GM18873 (cell line): ENCODE data around the gene BTG3.

ENCODE experiments used
- ATAC-seq: cut with Tn5 transposase; IDR thresholded peaks from one replicate; pipeline ENCODE4 v1.9.1; 2021; ENCODE audit warnings: mild to moderate bottlenecking, moderate library complexity, moderate number of reproducible peaks; ENCODE audit not compliant: unreplicated experiment, low FRiP score

Gene BTG3

DNA sequence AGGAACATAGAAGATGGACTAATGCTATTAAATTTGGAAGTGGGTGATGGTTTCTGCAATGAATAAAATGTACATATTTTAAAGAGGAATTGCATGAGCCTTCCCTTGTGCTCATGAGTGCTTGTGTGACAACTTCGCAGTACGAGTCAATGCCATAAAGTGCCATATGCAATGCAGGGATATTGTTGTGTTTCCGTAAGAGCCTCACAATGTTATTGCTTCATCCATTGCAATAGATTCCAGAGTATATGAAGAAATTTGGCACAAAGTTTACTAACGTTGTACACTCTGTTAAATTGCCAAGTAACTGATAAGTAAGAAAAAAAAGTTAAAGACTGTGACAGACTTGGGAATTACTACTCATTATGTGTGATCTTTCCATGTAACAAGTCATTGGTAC lies 22.3 kb downstream of the BTG3 start:
- ATAC-seq = no peak

DNA sequence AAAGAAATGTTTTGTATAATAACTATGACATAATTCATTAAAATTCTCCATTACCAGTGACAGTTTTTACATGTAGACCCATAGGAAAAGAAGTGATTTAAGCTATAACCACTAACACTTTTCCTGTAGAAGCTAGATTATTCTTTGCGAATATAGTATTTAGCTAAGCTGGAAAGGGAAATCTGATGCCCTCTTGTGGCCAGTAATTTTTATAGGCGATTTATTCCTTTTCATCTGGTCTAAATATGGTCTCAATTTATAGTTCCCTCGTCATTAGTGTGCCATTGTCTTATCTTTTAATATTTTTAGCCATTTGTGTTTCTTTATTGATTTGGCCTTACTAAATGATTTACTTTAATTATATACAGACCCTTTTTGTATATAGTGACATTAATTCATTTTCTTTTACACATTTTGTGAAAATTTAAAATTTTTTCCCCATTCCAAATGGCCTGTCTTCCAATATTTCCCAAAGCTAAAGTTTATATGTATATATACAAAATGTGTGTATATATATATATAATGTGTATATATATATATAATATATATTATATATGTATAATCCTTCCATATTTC lies 26.7 kb downstream of the BTG3 start:
- ATAC-seq = no peak

DNA sequence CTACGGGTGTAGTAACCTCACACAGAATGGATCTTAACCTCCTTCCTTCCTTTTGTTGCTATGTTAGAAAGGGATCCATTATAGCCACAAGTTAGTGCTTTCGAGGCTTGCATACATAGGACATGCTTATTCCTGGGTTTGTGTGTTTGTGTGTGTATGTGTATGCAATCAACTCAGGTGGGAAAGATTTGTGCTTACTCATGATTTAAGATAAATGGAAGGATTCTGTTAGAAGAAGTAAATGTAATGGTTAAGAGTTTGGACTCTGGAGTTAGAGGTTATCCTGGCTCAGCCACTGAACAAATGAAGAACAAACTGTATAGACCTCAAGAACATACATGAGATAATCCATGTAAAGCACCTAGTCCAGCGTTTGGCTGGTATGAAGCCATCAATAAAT lies 28.8 kb downstream of the BTG3 start:
- no peak for ATAC-seq

DNA sequence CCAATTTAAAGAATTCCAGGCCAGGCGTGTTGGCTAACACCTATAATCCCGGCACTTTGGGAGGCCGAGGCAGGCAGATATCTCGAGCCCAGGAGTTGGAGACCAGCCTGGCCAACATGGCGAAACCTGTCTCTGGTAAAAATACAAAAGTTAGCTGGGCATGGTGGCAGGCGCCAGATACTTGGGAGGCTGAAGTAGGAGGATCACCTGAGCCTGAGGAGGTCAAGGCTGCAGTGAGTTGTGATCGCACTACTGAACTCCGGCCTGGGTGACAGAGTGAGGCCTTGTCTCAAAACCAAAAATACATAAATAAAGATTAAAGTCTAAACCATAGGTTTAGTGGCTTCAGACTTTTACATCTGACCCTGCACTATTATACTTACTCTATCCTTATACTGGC lies 32.4 kb downstream of the BTG3 start:
- ATAC-seq = no peak

DNA sequence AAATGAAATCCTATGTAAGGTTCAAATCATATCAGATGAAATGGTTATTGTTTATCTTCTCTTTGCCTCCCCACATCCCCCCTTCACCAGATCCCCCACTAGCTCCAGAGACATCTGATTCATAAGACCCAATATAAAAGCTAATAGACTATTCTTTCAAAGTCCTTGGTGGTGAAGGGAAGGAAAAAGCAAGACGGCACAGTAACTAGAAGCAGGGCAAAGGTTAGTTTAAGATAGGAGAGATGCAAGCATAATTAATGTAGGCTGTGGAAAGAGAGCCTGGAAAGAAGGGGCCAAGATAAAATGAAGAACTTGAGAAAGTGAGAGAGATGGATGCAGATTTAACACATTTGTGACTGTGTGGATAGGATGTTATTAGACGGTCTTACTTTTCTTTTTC lies 33.8 kb downstream of the BTG3 start:
- no peak for ATAC-seq

DNA sequence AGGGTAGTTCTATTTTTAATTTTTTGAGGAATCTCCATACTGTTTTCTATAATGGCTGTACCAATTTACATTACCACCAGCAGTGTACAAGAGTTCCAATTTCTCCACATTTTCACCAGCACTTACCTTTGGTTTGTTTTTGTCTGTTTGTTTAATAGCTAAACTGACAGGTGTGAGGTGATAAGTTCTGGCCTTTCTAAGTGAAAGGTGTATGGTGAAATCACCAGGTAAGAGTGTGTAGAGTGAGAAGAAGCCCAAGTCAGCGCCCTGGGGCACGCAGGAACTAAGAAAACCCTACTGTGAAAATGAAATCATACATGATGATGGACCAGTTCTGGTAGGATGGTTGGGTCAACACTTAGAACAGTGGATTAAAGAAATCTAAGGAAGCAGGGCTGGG lies 34.5 kb downstream of the BTG3 start:
- no peak for ATAC-seq

DNA sequence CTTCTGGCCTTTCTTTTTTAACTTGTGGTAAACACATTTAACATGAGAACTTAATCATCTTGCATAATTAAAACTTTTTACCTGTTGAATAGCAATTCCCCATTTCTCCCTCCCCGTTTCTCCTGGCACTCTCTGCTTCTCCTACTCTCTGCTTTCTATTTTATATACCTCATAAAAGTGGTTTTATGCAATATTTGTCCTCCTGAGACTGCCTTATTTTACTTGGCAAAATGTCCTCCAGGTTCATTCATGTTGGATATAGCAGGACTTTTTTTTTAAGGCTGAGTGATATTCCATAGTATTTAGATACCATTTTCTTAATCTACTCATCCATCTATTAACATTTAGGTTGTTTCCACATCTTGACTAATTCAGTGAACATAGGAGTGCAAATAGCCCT lies 35.0 kb downstream of the BTG3 start:
- ATAC-seq = no peak

DNA sequence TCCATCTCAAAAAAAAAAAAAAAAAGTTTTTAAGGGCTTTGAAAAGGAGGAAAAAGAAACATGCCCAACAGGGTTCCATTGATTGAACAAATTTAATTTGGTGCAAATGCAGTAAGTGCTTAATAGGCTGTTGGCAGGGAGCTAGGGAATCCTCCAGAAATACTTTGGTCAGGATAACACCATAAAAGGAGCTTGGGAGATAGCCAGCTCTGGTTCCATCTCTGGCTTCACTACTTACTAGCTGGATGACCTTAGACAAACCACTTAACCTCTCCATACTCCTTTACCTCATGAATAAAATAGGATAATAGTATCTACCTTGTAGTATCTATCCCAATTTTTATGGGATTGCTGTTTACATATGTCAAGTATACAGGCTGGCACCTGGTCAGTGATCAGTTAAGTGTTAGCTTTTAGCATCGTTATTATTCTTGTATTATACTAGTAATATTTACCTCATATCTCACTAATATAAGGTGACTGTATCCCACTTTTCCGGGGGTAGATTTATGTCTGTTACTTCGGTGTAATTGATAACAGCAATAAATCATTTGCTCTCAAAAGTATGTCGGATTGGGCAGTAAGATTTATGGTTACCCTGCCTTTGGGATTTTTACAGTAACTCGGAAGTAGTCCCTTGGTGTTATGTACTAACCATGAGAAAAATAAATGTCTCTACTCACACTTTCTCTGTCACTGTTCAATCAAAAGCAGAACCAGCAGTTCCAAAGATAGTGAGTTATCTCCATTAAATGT lies 36.4 kb downstream of the BTG3 start:
- ATAC-seq = no peak

DNA sequence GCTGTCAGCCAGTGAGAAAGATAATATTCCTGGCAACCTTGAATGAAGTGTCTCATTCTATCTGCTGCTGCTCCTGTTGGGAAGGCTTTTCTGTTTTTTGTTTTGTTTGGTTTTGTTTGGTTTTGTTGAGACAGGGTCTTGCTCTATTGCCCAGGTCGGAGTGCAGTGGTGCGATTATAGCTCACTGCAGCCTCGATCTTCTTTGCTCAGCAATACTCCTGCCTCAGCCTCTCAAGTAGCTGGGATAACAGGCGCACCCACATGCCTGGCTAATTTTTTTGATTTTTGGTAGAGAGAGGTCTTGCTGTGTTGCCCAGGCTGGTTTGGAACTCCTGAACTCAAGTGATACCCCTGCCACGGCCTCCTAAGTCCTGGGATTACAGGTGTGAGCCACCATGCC lies 37.6 kb downstream of the BTG3 start:
- ATAC-seq = no peak

DNA sequence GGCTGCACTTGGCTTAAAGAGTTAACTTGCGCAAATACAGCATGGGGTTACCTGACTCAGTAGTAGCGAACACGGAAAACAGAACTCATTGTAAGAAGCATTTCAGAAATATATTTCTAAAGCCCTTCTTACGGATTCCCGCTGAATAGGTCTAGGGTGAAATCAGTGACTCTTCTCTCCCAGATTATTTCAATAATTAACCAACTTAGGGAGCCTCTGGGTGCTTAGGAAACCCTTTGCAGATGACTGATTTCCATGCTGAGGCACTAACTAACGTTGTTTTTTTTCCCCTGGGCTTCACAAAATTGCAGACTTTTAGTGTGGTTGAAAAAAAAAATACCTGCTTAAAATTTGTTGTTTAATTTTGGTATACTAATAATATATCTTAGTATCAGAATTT lies 40.3 kb downstream of the BTG3 start:
- ATAC-seq = no peak

DNA sequence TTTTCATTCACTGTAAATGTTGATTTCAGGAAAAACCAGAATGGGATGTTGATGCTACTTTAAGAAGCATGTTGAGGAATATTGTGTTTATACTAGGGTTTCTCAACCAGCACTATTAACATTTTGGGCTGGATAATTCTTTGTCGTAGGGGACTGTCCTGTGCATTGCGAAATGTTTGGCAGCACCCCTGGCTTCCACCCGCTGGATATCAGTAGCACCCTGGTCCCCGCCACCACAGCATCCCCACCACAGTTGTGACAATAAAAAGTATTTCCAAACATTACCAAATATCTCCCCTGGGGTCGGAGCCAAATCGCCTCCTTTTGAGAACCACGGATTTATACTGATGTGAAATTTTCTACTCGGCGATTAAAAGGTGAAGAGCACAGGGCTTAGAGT lies 41.9 kb downstream of the BTG3 start:
- no peak for ATAC-seq

DNA sequence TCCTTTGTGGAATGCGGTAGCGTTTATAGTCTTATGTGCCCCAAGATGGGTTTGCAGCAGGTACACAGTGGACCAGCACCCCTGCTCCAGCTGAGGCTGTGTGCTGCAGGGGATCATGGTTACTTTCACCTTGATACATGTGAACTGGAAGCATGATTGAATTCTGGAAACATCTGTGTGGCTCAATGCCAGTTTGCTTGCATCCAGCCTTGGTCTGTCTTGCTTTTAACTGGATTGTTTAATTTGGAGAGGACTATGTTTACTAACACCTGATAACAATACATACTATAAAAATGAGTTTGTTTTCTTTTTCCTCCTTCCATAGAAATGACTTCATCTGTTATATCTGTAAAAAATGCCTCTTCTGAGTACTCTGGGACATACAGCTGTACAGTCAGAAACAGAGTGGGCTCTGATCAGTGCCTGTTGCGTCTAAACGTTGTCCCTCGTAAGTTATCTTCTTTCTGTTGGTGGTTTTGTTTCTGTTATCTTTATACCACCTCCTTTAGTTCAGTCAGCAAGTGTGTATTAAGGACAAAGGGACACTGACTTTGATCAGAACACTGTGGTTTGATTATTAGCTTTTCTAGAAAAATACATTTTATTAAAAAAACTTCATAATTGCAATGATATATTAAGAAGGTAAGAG lies 52.2 kb downstream of the BTG3 start:
- ATAC-seq = no peak

DNA sequence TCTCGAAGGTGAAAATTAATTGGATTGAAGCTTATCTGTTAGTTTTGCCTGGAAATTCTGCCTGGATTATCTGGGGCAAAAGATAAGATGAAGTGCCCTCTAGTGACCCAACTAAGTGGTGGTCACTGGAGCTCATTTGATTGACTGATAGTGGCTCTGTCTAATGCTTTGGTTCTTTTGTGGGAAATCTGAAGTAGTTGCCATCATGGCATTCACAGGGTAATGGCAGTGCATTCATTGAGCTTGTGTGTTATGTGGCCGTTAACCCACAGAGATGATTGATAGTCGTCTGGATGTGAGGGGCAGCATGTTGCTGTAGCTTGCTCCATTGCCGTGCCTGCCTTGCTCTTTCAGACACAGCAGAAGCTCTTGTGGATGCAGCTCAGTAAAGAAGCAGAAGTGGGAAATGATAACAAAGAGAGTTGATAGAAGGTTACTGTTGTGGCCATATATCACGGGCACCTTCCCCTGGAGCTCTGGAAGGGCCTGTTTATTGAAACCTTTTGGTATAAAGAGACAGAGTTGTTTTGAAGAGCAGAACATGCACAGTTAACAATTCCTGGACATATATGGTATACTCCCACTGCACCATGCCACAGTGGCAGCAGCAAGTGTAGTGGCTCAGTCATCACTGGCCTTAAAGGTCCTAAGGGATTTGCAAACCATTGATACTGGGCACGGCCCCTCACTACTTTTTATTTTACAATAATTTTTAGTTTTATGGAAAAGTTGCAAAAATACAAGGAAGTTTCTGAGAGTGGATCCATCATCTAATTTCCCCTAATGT lies 57.8 kb downstream of the BTG3 start:
- ATAC-seq = no peak

DNA sequence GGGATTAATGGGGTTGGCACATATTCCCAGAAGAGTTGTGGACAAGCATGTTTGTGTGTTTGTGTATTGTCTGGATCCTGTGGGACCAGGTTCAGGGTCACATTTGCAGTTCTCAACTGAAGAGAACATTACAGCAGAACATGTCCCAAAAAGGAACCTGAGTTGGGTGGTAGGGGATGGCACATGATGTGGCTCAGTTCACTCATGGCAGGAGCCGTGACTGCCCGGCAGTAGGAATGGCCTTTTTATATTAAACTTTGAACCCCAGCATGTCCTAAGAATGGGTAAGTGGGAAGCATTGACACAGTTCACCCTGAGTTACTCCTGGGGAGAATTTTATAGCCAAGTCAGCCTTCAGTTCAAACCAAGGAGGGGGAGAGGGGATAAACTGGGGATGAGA lies 58.6 kb downstream of the BTG3 start:
- ATAC-seq = no peak

DNA sequence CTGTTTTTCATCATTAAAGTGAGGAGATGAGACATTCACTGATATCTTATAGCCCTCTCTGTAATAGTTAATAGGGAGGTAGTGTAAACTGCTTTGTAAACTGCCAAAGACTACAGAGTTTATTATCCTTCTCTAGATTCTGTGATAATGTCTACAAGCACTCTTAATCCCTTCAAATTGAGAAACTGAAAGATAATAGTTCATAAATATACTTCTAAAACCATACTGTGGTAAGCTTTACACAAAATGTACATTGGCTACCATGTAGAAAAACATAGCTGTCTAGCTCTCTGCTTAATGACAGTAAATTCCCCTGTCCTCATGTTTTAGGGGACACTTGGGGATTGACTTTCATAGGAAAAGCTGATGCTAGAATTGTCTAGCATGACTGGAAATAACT lies 60.3 kb downstream of the BTG3 start:
- no peak for ATAC-seq

DNA sequence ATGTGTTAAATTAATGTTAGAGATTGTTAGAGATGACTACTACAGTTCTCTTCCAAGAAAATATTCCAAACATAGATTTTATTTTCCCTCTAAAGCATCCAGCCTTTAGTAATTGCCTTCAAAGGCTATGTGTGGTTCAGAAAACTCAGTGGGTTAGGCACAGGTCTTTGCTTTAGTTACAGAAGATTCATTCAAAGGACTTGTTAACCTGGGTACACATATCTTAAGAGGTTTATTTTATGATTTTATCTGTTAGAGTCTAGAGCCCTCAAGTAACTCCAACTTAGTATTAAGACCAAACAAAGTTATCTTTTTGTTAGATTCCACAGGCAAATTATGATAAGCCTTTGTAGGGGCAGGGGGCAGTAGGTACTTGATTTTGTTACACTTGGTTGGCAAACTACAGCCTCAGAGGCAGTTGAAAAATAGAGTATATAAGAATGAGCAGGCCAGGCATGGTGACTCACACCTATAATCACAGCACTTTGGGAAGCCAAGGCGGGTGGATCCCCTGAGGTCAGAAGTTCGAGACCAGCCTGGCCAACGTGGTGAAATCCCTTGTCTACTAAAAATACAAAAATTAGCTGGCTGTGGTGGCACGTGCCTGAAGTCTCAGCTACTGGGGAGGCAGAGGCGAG lies 61.9 kb downstream of the BTG3 start:
- ATAC-seq = no peak

DNA sequence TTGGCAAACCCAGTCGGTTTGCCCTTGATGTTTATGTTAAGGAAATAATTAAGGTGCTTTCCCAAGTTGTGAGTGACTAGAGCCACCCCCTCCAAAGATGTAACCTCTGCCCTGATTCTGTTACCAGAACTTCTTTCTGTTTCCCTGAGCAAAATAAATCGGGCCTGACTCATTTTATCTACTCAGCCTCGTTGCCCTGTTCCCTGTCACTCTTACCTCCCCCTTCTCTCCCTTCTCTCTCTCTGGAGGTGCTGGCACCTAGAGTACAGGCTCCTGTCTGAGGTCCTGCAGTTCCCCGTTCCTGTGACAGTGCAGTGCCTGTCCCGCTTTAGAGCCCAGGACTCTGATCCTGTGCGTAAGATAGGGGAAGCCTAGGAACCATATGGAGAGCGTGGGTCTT lies 64.4 kb downstream of the BTG3 start:
- ATAC-seq = no peak

DNA sequence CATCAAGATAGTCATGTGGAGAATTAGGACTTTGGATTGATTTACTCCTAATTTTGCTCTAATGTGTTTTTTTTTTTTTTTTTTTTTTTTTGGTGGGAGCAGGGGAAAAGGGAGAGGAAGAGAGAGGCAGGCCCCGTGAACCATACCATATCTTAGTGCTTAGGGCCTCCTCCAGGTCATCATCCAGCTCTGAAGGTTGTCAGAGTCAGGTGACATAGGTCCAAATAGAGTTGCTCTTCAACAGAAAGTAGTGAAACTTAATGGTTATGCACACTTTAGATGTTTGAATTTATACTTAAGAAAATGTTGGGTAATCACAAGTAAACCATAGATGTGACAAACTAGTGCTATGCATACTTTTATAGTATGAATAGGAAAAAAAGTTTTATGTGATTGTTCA lies 67.7 kb downstream of the BTG3 start:
- ATAC-seq = no peak
